Activated naive CD8-positive, alpha-beta T cell treated with anti-CD3 and anti-CD28 coated beads, Interleukin-2, amount 50 U/mL, for 24 hours (primary cell): ENCODE data around the gene LIMS2.

Experiments used
- ATAC-seq: fragments of 150-1000 bp; cut with Tn5 transposase; one replicate; pipeline ENCODE4 v1.10.0; 2021
- DNase-seq: peaks from one replicate; pipeline ENCODE4 v3.0.0; 2021
- H3K27ac Mint-ChIP-seq: one replicate; pipeline ENCODE4 v1.8.0; 2021; ENCODE audit warnings: mild to moderate bottlenecking, mixed read lengths
- H3K27me3 Mint-ChIP-seq: one replicate; pipeline ENCODE4 v1.8.0; 2021; ENCODE audit warnings: mixed read lengths
- H3K36me3 Mint-ChIP-seq: one replicate; pipeline ENCODE4 v1.8.0; 2021; ENCODE audit warnings: low read depth, mixed read lengths
- H3K4me1 Mint-ChIP-seq: one replicate; pipeline ENCODE4 v1.8.0; 2021; ENCODE audit warnings: mixed read lengths
- H3K4me3 Mint-ChIP-seq: one replicate; pipeline ENCODE4 v1.8.0; 2021; ENCODE audit warnings: mild to moderate bottlenecking, moderate library complexity, mixed read lengths
- H3K9me3 Mint-ChIP-seq: one replicate; pipeline ENCODE4 v1.8.0; 2021; ENCODE audit warnings: mixed read lengths

The LIMS2 gene

DNA sequence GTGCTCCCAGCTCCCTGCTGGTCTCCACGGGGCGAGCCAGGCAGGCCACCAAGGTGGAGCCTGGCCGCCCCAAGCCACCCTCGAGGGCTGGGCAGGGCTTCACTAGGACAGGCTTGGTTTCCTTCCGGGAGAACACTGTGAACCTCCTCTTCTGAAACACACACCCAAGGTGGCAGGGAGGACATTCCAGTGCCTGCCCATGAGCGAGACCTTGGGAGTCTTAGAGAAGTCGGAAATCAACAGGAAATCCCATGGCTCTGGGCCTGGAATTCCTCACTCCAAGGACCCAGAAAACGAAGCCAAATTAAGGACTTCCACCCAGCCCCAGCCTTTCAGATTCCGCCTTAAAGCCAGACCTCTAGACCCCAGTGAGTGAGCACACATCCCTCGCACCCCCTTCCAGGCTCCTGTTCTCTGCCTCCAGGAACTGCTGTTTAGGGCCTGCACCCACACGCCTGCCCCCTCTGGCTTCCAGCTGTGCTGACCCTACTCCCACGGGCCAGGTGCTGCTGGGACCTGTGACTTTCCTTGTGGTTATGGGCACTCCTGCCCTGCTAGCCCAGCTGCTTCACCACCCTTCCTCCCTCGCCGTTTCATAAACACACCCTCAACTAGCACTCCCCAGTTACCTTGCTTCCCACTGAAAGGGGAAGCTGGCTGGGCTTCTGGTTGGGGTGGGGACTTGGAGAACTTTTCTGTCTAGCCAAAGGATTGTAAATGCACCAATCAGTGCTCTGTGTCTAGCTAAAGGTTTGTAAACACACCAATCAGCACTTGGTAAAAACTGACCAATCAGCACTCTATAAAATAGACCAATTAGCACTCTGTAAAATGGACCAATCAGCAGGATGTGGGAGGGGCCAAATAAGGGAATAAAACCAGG lies 15.7 kb downstream of the LIMS2 start:
- Mint-ChIP-seq H3K36me3 (no peaks in the 10 kb centered on the region), H3K27me3 (peaks cover 18% of the 10 kb centered on the region), H3K9me3 (no peaks in the 10 kb centered on the region), H3K4me3 (no peak overlapping the region), H3K27ac (no peak overlapping the region), H3K4me1 (no peaks in the 10 kb centered on the region)
- ATAC-seq: no peak
- DNase-seq: no peak

DNA sequence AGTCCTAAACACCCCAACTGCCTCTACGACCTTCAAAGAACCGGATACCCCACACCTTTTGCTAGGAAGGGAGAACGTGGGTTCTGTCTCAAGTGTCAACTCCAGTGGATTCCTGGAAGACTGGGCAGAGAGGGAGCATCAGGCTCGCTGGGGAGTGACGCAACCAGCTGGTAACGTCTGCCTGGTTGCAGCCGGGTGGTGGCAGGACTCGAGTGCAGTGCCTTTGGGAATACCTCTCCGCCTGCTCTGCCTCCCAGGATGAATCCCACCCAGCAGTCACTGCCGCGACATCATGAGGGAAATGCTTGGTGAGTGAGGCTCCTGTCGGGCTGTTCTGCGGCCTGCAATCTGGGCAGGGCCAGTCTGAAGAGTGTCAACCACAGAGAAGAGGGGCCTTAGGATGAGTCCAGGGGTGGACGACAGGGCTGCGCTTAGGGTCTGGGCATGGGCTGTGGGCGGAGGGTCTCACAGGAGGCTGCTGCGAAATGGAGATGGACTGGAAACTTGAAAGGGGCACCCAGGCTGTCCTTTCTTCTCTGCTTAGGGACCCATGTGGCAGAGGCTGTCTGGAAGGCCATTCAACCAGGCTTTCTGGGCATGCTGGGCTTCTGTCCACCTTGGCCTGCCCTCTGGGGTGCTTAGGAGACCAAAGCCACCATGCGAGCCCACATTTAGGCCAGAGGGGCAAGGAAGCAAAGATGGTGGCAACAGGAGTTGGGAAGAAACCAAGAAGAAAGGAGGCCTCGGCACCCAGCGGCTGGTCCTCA lies 16.5 kb downstream of the LIMS2 start:
- Mint-ChIP-seq H3K4me3 (no peak overlapping the region), H3K4me1 (no peaks in the 10 kb centered on the region), H3K27me3 (peaks cover 13% of the 10 kb centered on the region), H3K36me3 (no peaks in the 10 kb centered on the region), H3K27ac (no peak overlapping the region), H3K9me3 (no peaks in the 10 kb centered on the region)
- DNase-seq: no peak
- no peak for ATAC-seq

DNA sequence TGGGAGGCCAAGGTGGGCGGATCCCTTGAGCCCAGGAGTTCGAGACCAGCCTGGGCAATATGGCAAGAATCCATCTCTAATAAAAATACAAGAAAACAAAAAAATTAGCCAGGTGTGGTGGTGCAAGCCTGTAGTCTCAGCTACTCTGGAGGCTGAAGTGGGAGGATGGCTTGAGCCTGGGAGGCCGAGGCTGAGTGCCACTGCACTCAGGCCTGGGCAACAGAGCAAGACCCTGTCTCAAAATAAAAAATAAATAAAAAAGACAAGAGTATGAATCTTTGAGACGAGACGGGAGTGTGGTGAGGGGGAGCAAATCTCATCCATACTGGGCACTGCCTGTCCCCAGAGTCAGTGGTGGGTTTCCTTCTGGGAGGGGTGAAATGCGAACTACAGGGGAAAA lies 17.2 kb downstream of the LIMS2 start:
- Mint-ChIP-seq H3K27ac (no peak overlapping the region), H3K27me3 (peaks cover 7% of the 10 kb centered on the region), H3K9me3 (no peaks in the 10 kb centered on the region), H3K36me3 (no peaks in the 10 kb centered on the region), H3K4me3 (no peak overlapping the region), H3K4me1 (no peaks in the 10 kb centered on the region)
- no peak for ATAC-seq
- DNase-seq: no peak

DNA sequence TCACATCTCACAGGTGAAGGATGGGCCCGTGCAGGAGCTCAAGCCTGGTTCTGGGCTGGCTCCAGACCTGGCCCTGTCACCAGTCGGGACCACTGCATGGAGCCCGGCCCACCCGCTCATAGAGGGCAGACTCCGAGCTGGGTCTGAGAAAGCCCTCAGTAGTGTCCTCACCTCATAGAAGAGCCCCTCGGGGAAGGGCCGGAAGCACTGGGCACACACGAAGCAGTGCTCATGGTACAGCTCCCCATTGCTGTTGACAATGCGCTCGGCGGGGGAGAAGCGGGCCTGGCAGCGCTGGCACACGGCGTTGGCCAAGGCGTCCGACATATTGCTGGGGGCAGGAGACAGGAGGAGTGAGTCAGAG lies 18.1 kb downstream of the LIMS2 start:
- Mint-ChIP-seq H3K27me3 (peaks cover 4% of the 10 kb centered on the region), H3K9me3 (no peaks in the 10 kb centered on the region), H3K27ac (no peak overlapping the region), H3K4me1 (no peaks in the 10 kb centered on the region), H3K4me3 (no peak overlapping the region), H3K36me3 (no peaks in the 10 kb centered on the region)
- ATAC-seq (no peak), DNase-seq (no peak)

DNA sequence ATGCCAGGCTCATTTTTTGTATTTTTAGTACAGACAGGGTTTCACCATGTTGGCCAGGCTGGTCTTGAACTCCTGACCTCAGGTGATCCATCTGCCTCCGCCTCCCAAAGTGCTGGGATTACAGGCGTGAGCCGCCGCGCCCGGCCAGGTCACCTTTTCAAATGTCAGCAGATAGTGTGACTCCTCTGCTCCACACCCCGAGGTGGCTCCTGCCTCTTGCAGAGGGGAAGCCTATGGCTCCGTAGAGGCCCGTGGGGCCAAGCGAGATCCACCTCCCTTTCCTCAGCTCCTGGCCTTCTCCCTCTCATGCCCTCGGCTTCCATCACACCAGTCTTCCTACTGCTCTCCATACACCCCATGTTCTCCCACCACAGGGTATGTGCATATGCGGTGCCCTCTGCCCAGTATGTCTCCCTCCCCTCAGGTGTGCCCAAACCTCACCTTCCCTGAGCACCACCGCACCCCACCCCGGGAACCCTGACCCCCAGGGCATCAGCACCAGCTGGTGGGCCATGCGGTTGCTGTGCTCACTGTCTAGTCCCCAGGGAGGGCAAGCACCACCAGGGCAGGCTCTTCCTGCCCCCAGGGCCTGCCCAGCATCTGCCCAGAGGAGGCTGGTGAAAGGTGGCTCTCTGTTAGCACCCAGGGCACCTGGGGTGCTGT lies 18.6 kb downstream of the LIMS2 start:
- Mint-ChIP-seq H3K27ac (no peak overlapping the region), H3K4me1 (no peaks in the 10 kb centered on the region), H3K36me3 (no peaks in the 10 kb centered on the region)

DNA sequence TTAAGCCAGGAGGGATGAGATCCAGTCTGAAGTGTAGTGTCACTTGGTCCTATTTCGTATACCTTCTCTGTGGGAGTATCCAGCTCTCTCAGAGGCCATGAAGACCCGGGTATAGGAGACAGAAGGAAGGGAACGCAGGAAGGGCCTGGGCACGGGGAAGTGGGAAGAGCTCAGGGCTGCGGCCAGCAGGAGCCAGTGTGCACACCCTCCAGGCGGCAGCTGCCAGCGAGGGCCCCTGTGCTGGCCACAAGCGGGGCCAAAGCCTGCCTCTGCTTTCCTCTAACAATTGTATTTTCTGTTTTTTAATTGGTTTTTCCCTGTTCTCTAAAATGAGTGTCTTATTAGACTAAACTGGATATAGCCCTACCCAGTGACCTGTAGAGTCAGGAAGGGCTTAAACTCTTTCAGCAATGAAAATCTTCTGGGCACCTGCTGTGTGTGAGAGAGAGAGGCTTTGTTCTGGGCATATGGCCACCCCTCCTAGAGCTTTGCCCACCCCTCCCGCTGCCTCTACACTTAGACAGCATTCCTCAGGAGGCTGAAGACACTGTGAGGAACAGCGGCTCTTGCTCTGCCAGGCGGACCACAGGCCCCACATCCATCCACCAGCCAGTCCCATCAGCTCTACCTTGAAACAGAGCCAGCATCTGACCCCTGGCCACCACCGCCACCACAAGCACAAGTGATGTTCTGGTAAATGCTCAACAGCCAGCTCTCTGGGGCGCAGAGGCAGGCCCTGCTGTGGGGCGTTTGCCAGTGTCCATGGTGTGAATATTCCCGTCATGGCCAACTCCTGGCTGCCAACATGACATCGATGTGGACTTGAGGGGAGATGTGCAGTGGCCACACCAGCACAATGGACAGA lies 19.9 kb downstream of the LIMS2 start:
- no peaks in the 10 kb centered on the region for H3K27me3 Mint-ChIP-seq
- DNase-seq (no peak), ATAC-seq (no peak)
- no peaks in the 10 kb centered on the region for H3K36me3 Mint-ChIP-seq
- no peaks in the 10 kb centered on the region for H3K9me3 Mint-ChIP-seq
- H3K4me1 Mint-ChIP-seq: no peaks in the 10 kb centered on the region
- no peak overlapping the region for H3K27ac Mint-ChIP-seq
- H3K4me3 Mint-ChIP-seq: no peak overlapping the region

More for the DNA sequence above, 18.6 kb downstream of the LIMS2 start:
- DNase-seq: no peak
- Mint-ChIP-seq H3K27me3 (no peaks in the 10 kb centered on the region), H3K4me3 (no peak overlapping the region), H3K9me3 (no peaks in the 10 kb centered on the region)
- ATAC-seq: no peak

DNA sequence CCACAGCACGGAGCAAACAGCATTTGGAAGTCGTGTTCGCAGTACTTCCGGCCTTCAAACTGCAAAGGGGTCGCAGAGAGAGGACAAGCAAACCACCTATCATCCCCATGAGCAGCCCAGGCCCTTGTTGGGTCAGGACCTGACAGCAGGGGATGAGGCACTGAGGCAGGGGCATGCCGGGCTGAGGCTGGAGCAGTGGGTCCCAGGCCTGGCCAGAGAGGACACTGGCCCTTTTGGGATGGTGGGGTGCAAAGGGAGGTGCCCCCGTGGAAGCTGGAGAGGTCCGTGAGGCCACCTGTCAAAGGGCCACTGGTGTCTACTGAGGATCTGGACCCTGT lies 20.5 kb downstream of the LIMS2 start:
- no peak overlapping the region for H3K27ac Mint-ChIP-seq

DNA sequence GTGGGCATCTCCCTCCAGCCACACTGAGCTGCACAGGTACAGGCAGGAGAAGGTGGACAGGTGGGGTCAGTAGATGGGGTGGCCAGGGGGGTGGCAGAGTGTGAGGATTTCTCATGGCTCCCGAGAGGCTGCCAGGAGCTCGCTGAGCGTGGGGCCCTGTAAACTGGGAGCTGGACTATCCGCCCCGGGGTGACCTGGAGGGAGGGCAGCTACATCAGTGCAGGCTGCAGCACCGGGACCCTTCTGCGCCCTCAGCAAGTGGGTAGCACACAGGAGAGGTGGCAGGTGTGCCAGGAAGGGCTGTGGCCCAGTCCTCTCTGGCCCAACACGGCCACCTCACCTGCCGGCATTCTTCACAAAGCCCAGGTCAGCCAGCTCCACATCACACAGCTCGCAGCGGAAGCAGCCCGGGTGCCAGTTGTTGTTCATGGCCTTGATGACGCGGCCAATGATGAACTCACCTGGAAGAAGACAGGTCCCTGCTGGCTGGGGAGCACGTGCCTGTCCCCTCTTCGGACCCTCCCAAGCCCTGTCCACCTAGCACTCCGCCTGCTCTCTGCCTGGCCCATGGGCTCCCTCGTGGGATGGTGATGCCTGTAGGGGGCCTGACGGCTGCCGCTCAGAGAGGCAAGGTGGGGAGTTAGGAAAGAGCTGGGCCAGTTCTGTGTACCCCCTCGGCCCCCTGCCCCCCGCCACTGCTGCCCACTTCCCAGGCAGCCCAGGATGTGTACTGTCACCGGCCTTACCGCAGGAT lies 21.1 kb downstream of the LIMS2 start:
- Mint-ChIP-seq H3K27ac (no peak overlapping the region), H3K9me3 (no peaks in the 10 kb centered on the region), H3K4me3 (no peak overlapping the region), H3K27me3 (no peaks in the 10 kb centered on the region), H3K36me3 (no peaks in the 10 kb centered on the region), H3K4me1 (peaks cover 4% of the 10 kb centered on the region)
- DNase-seq (no peak), ATAC-seq (no peak)

More for the DNA sequence above, 20.5 kb downstream of the LIMS2 start:
- Mint-ChIP-seq H3K4me3 (no peak overlapping the region), H3K27me3 (no peaks in the 10 kb centered on the region), H3K4me1 (peaks cover under 1% of the 10 kb centered on the region), H3K36me3 (no peaks in the 10 kb centered on the region), H3K9me3 (no peaks in the 10 kb centered on the region)
- DNase-seq (no peak), ATAC-seq (no peak)

DNA sequence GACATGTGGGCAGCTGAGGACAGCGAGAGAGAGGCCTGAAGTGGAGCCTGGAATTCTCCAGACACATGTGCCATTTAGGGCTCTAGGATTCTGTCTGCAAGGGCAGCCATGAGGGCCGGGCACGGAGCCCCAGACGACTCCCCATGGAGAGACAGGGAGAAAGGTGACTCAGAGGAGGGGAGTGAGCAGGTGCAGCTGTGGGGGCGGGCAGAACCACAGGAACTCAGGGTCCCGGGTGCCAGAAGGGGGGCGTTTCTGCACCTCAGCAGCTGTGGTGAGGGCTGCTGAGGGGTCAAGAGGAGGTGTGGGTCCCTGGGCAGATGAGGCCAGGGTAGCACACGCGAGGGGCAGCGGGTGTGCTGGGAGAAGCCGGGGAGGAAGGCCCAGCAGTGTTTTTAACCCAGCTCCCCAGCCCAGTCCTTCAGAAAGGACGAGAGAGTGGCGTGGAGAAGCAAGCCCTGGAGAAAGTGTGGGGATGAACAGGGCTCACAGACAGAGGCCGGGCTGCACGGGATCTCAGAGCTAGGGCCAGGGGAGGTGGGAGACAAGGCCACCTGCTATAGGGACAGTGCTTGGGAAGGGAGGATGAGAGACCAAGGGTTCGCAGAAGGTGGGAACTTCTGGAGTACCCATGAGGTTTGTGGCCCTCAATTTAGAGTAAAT lies 21.8 kb downstream of the LIMS2 start:
- no peaks in the 10 kb centered on the region for H3K9me3 Mint-ChIP-seq
- H3K36me3 Mint-ChIP-seq: no peaks in the 10 kb centered on the region
- H3K4me3 Mint-ChIP-seq: no peak overlapping the region
- ATAC-seq: no peak
- no peaks in the 10 kb centered on the region for H3K27me3 Mint-ChIP-seq
- no peak for DNase-seq
- H3K4me1 Mint-ChIP-seq: peaks cover 6% of the 10 kb centered on the region
- H3K27ac Mint-ChIP-seq: no peak overlapping the region

DNA sequence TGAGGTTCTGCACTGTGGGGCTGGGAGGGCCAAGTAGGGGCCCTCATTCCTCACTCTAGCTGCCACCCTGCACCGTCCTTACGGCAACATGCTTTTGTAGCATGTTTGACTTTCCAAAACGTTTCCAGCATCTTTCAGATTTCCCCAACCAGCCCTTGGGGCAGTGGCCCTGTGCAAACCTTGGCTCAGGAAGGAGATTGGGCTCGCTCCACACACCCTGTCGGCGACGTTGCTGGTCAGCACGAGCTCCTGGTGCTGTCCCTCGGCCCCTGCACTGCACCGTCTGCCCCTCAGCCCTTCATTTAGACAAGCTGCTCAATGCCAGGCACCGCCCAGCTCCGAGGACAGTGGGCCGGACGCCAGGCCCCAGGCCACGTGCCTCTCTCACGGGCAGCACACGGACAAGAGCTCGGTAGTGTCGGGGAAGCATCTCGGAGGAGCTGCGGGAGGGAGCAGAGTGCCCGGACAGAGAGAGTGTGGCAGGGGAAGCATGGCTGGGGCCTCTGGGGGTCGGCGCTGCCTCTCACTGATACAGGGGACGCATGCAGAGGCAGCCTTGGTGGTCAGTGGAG lies 22.5 kb downstream of the LIMS2 start:
- no peak for ATAC-seq

DNA sequence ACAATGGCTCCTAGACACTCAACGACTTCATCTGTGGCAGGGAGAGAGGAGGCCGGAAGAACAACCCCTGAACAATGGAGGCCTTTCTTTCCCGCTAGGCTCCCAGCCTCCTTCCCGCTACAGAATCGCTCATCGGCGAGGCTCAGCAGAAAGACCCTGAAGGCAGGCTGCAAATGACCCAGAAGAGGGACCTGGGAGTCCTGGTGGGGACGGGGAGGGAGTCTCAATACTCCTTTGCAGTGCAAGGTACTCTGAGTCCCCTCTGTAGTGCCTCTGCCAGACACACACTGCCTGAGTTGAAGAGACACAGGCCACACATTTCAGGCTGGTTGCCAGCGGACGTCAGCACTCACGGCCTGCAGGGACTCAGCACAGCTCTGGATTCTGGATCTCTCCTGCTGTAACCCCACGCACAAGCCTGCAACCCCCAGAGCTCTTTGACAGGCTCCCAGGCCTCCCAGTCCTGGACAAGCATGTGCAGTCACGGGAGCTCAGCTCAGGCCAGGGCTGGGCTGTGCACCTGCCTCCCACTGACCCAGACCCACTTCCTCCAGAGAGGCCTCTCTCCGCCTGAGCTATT lies 23.3 kb downstream of the LIMS2 start:
- ATAC-seq (no peak), DNase-seq (no peak)
- no peak overlapping the region for H3K27ac Mint-ChIP-seq
- H3K36me3 Mint-ChIP-seq: no peaks in the 10 kb centered on the region
- H3K9me3 Mint-ChIP-seq: no peaks in the 10 kb centered on the region
- H3K4me1 Mint-ChIP-seq: peaks cover 8% of the 10 kb centered on the region
- no peak overlapping the region for H3K4me3 Mint-ChIP-seq
- H3K27me3 Mint-ChIP-seq: no peaks in the 10 kb centered on the region

More for the DNA sequence above, 22.5 kb downstream of the LIMS2 start:
- Mint-ChIP-seq H3K4me3 (no peak overlapping the region), H3K9me3 (no peaks in the 10 kb centered on the region), H3K27ac (no peak overlapping the region), H3K27me3 (no peaks in the 10 kb centered on the region), H3K4me1 (peaks cover 8% of the 10 kb centered on the region), H3K36me3 (no peaks in the 10 kb centered on the region)
- no peak for DNase-seq

DNA sequence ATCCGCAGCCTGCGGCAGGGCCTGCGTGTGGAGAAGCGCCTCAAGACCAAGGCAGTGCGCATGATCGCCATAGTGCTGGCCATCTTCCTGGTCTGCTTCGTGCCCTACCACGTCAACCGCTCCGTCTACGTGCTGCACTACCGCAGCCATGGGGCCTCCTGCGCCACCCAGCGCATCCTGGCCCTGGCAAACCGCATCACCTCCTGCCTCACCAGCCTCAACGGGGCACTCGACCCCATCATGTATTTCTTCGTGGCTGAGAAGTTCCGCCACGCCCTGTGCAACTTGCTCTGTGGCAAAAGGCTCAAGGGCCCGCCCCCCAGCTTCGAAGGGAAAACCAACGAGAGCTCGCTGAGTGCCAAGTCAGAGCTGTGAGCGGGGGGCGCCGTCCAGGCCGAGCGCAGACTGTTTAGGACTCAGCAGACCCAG lies 23.9 kb downstream of the LIMS2 start:
- ATAC-seq (no peak), DNase-seq (no peak)
- no peaks in the 10 kb centered on the region for H3K9me3 Mint-ChIP-seq
- no peak overlapping the region for H3K4me3 Mint-ChIP-seq
- H3K27me3 Mint-ChIP-seq: no peaks in the 10 kb centered on the region
- H3K4me1 Mint-ChIP-seq: peaks cover 8% of the 10 kb centered on the region
- no peak overlapping the region for H3K27ac Mint-ChIP-seq
- H3K36me3 Mint-ChIP-seq: no peaks in the 10 kb centered on the region
